Measurements from ENCODE around the gene GABRR3.

The GABRR3 gene

GRCh38 chr3:98038286-98038685, 3.2 kb upstream of the GABRR3 start:
- peaks cover 5% of the 10 kb centered on the region for H3K4me1 ChIP-seq (ENCODE audit: insufficient read depth, low read length, severe bottlenecking)
- H2AFZ ChIP-seq (ENCODE audit: low read length) = no peak overlapping the region
- H3K4me2 ChIP-seq (ENCODE audit: low read length) = no peak overlapping the region
- no peaks in the 10 kb centered on the region for H3K9me3 ChIP-seq (ENCODE audit: low read length)
- no peak overlapping the region for H3K27ac ChIP-seq (ENCODE audit: low read depth, low read length, poor library complexity, severe bottlenecking)
- no peaks in the 10 kb centered on the region for H3K9me2 ChIP-seq (ENCODE audit: low read depth, low read length)
- no peak for TF ChIP-seq CTCF (IDR thresholded peaks at IDR 0.05; ENCODE audit: low read length)
- no peak for TF ChIP-seq EZH2 (IDR thresholded peaks at IDR 0.05; ENCODE audit: borderline replicate concordance, low read length)
- H3K36me3 ChIP-seq (ENCODE audit: insufficient read depth, low read length) = no peaks in the 10 kb centered on the region
- no peaks in the 10 kb centered on the region for H3K27me3 ChIP-seq (ENCODE audit: insufficient read depth, low read length)
- H3K4me3 ChIP-seq (ENCODE audit: low read depth, low read length, poor library complexity, severe bottlenecking) = no peak overlapping the region
- H3K79me2 ChIP-seq (ENCODE audit: insufficient read depth, low read length) = no peaks in the 10 kb centered on the region
- no peaks in the 10 kb centered on the region for H3F3A ChIP-seq (ENCODE audit: insufficient read depth, low read length)
- no peak overlapping the region for H3K9ac ChIP-seq (ENCODE audit: low read length)
- no peaks in the 10 kb centered on the region for H4K20me1 ChIP-seq (ENCODE audit: insufficient read depth, low read length)

- Histone ChIP-seq H3K4me2 (ENCODE audit: low read length) (no peak overlapping the region), H3F3A (ENCODE audit: insufficient read depth, low read length) (no peaks in the 10 kb centered on the region), H2AFZ (ENCODE audit: low read length) (no peak overlapping the region), H3K9ac (ENCODE audit: low read length) (no peak overlapping the region), H3K4me3 (ENCODE audit: low read depth, low read length, poor library complexity, severe bottlenecking) (no peak overlapping the region), H3K79me2 (ENCODE audit: insufficient read depth, low read length) (no peaks in the 10 kb centered on the region), H3K27me3 (ENCODE audit: insufficient read depth, low read length) (no peaks in the 10 kb centered on the region), H4K20me1 (ENCODE audit: insufficient read depth, low read length) (no peaks in the 10 kb centered on the region), H3K9me3 (ENCODE audit: low read length) (no peaks in the 10 kb centered on the region), H3K36me3 (ENCODE audit: insufficient read depth, low read length) (no peaks in the 10 kb centered on the region), H3K9me2 (ENCODE audit: low read depth, low read length) (no peaks in the 10 kb centered on the region), H3K4me1 (ENCODE audit: insufficient read depth, low read length, severe bottlenecking) (peaks cover 5% of the 10 kb centered on the region), H3K27ac (ENCODE audit: low read depth, low read length, poor library complexity, severe bottlenecking) (no peak overlapping the region)
- no peak for TF ChIP-seq CTCF (IDR thresholded peaks at IDR 0.05; ENCODE audit: low read length)
- TF ChIP-seq EZH2 (IDR thresholded peaks at IDR 0.05; ENCODE audit: borderline replicate concordance, low read length) = no peak
Observed at GRCh38 chr3:98034486-98034885, 629 bp downstream of the GABRR3 start.

- Histone ChIP-seq H4K20me1 (ENCODE audit: insufficient read depth, low read length) (no peaks in the 10 kb centered on the region), H3K27ac (ENCODE audit: low read depth, low read length, poor library complexity, severe bottlenecking) (no peak overlapping the region), H3K36me3 (ENCODE audit: insufficient read depth, low read length) (no peaks in the 10 kb centered on the region), H3K79me2 (ENCODE audit: insufficient read depth, low read length) (no peaks in the 10 kb centered on the region), H3K27me3 (ENCODE audit: insufficient read depth, low read length) (no peaks in the 10 kb centered on the region), H3K4me2 (ENCODE audit: low read length) (no peak overlapping the region), H3K9me2 (ENCODE audit: low read depth, low read length) (no peaks in the 10 kb centered on the region), H3F3A (ENCODE audit: insufficient read depth, low read length) (no peaks in the 10 kb centered on the region), H2AFZ (ENCODE audit: low read length) (no peak overlapping the region), H3K9me3 (ENCODE audit: low read length) (no peaks in the 10 kb centered on the region), H3K4me1 (ENCODE audit: insufficient read depth, low read length, severe bottlenecking) (peaks cover under 1% of the 10 kb centered on the region), H3K9ac (ENCODE audit: low read length) (no peak overlapping the region), H3K4me3 (ENCODE audit: low read depth, low read length, poor library complexity, severe bottlenecking) (no peak overlapping the region)
- TF ChIP-seq CTCF (IDR thresholded peaks at IDR 0.05; ENCODE audit: low read length) (no peak), EZH2 (IDR thresholded peaks at IDR 0.05; ENCODE audit: borderline replicate concordance, low read length) (no peak)
Observed at GRCh38 chr3:98034036-98034435, 1.1 kb downstream of the GABRR3 start.
